ENCODE measurements around the gene GRM8.

Gene GRM8

DNA sequence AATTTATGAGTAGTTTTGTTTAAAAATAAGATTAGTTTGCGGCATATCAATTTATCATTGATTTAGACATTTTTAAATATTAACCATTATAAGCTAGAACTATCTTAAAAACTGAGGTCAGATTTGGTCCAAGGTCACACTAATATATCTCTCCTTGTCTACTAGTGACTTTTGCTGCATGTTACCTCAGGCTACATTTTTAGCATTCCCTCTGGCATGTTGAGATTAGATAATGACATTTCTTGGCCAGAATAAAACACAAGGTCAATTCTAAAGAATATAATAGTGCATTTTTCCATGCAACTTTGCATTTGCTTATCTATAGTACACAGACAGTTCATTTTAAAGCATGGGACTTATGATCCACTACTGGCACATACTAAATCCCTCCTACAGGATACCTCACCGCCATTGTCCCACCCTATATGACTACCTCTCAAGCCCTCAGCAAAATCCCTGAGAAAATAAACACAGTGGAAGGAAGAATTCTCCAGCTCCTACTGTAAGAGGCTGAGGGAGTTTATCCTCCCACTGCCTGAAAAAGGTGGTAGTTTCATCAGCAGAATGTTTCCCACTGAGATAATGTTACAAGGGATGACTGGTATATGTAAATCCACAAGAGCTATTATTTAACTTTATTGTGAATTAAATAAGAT lies 816.4 kb downstream of the GRM8 start:
- DNase-seq (ENCODE audit: low read depth) = no peak

DNA sequence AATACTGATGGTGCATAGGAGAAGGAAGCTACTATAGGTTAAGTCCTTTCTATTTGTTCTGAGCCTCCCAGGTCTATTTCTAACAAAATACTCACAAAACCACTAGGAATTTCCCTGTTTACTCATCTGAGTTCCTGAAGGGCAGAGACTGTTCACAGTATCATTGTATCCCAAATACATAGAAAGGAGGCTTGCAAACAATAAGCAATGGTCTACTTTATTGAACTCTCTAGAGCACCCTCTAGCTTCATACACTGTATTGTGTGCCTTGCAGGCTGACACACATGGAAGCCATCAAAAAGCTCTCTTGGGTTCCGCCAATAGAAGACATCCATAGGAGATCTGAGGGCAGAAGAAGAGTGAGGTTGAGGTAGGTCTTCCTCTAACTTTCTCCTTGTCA lies 826.1 kb downstream of the GRM8 start:
- no peak for DNase-seq (ENCODE audit: low read depth)

DNA sequence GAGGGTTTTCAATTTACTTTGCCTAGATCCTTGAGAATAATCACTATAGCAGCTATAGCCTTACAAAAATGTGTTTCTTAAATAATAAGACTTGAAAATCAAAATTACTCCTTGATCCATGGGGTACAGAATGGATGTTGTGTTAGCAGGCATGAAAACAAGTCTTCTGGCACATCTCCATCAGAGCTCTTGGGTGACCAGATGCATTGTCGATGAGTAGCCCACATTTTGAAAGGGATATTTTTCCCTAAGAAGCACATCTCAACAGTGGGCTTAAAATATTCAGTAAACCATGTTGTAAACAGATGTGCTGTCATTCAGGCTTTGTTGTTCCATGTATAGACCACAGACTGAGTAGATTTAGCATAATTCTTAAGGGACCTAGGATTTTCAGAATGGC lies 827.8 kb downstream of the GRM8 start:
- DNase-seq (ENCODE audit: low read depth) = no peak

DNA sequence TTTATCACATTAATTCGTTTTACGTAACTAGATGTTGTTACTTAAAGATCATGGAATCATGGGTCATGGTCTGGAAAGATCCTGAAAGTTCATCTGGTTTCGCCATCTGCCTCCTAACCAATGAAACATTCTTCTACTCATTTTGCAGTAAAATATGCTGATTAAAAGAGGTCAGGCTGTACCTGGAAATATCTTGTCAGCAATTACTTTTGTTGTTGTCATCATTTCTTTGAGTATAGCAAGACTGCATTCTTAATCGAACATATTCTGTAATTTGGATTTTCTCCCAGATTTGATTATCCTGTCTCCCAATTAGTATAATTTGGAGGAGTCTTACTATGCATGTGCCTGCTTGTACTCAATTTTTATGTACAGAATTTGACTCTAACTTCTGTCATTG lies 833.7 kb downstream of the GRM8 start:
- no peak for DNase-seq (ENCODE audit: low read depth)

GRCh38 chr7:126411821-126412383 lies 840.8 kb downstream of the GRM8 start:
- no peak for DNase-seq (ENCODE audit: low read depth)

- DNase-seq (ENCODE audit: low read depth) = no peak
Observed at GRCh38 chr7:126411032-126411820, 841.5 kb downstream of the GRM8 start.

GRCh38 chr7:126403040-126403439 lies 849.7 kb downstream of the GRM8 start:
- DNase-seq (ENCODE audit: low read depth) = no peak

GRCh38 chr7:126401918-126402317 lies 850.8 kb downstream of the GRM8 start:
- no peak for DNase-seq (ENCODE audit: low read depth)

DNA sequence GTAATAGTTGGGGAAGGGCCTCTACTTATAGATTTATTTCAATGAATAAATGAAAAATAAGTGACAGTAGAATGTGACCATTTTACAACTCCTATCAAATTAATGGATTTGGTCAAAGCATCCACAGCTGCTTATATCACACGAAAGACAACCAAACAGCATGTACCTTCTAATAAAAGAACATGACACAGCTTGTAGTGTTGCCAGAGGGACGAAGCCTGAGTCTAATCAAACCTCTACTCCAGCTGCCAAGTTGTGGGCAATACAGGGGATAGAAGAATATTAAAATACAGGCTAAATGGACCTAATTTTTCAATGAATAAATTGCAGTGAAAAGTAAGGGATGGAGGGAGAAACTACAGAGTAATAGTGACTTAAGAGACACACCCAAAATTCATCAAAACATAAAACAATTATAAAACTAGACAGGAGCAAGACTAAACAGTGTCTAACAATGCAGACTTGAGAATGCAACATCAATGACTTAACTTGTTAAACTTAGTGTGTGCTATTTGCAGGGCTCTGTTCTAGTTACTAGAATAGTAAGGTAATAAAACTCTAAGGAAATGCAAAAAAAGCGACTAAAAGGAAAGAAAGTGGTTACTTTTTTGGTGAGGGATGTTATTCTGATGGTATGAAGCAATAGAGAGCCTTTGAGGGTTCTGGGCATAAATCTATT lies 853.8 kb downstream of the GRM8 start:
- DNase-seq (ENCODE audit: low read depth) = no peak

DNA sequence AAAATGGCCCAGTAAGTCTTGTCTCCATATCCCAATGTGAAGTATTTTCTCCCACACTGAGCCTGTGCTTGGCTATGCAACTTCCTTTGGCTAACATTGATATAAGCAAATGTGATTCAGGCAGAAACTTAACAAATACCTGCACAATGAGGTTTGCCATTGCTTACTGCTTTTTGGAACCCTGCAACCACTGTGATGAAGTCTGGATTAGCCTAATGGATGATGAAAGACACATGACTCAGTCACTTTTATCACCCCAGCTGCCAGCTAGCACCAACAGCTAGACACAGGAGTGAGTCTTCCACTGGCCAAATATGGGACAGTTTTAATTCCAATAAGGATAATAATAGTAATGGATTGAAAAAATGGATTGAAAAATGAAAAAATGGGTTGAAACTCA lies 854.5 kb downstream of the GRM8 start:
- DNase-seq (ENCODE audit: low read depth) = no peak

- no peak for DNase-seq (ENCODE audit: low read depth)
Observed at GRCh38 chr7:126394406-126394805, 858.3 kb downstream of the GRM8 start.
